ENCODE data around the gene ACAD11.
A peak's percentile ranks its signal among the peaks of the same experiment; 100 is the strongest.

Gene ACAD11

DNA sequence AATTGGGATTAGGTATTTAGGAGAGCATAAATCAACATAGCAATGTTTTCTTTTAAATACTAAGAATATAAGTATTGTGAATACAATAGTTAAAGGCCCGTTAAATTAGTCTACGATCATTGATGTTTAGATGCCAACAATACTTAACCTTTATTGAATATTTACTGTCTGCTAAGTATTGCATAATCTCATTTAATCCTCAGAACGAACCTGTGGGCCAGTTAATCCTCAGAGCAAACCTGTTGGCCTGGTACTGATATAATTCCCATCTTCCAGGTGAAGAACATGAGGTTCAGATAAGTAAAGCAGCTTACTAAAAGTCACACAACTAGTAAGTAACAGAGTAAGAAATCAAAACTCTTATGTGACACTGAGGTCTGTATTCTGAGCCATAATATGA is 119.9 kb downstream of the ACAD11 start:
- H3K4me3 ChIP-seq (replicated peaks in 1 of 2; ENCODE audit: low read depth in 2 of 2, low read length in 2 of 2), result no peak overlapping the region
- TF ChIP-seq, protein P1, sequence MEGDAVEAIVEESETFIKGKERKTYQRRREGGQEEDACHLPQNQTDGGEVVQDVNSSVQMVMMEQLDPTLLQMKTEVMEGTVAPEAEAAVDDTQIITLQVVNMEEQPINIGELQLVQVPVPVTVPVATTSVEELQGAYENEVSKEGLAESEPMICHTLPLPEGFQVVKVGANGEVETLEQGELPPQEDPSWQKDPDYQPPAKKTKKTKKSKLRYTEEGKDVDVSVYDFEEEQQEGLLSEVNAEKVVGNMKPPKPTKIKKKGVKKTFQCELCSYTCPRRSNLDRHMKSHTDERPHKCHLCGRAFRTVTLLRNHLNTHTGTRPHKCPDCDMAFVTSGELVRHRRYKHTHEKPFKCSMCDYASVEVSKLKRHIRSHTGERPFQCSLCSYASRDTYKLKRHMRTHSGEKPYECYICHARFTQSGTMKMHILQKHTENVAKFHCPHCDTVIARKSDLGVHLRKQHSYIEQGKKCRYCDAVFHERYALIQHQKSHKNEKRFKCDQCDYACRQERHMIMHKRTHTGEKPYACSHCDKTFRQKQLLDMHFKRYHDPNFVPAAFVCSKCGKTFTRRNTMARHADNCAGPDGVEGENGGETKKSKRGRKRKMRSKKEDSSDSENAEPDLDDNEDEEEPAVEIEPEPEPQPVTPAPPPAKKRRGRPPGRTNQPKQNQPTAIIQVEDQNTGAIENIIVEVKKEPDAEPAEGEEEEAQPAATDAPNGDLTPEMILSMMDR (IDR thresholded peaks at IDR 0.05; ENCODE audit: low read depth, low read length), result no peak
- no peak for DNase-seq (ENCODE audit: low read depth in 2 of 2)

DNA sequence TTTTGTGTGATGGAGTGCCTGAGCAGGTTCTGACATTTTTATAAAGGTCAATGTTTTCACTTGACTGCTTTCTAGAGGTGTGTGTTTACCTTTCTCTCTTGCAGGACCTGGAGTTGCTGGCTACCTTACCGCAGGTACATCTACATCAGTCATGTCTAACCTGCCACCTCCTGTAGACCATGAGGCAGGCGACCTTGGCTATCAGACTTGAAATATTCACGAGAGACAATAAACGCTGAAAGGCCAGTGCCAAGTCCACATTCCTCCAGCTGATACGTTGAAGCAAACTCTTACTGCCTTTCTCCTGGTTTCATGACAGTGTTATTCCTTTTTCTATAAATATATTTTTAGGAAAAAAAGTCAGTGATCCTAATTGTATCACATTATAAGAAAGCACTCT is 121.5 kb downstream of the ACAD11 start:
- H3K4me3 ChIP-seq (replicated peaks in 1 of 2; ENCODE audit: low read depth in 2 of 2, low read length in 2 of 2), result no peak overlapping the region
- DNase-seq (ENCODE audit: low read depth in 2 of 2), result no peak
- TF ChIP-seq, protein P1 (IDR thresholded peaks at IDR 0.05; ENCODE audit: low read depth, low read length), result no peak

DNA sequence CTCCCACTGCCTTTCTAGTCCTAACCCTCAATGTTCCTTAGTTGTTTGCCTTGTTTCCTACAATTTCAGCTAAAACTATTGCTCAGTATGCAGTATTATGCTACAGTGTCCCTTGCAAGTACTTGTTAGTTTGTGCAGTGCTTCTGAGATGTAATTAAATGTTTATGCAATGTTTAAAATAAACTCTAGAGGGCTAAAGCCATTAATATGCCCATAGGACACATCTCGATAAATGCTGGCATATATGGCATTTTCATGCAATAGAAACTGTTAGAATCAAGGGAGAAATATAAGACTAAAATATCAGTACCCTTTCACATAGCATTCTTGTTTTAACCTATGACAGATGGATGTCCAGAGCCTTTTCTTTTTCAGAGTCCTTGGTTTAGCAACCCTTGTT is 122.3 kb downstream of the ACAD11 start:
- TF ChIP-seq, protein P1 (IDR thresholded peaks at IDR 0.05; ENCODE audit: low read depth, low read length), result no peak
- no peak overlapping the region for H3K4me3 ChIP-seq (replicated peaks in 1 of 2; ENCODE audit: low read depth in 2 of 2, low read length in 2 of 2)
- peak in 1 of 2 donors; percentile 9 for DNase-seq (ENCODE audit: low read depth in 2 of 2)

DNA sequence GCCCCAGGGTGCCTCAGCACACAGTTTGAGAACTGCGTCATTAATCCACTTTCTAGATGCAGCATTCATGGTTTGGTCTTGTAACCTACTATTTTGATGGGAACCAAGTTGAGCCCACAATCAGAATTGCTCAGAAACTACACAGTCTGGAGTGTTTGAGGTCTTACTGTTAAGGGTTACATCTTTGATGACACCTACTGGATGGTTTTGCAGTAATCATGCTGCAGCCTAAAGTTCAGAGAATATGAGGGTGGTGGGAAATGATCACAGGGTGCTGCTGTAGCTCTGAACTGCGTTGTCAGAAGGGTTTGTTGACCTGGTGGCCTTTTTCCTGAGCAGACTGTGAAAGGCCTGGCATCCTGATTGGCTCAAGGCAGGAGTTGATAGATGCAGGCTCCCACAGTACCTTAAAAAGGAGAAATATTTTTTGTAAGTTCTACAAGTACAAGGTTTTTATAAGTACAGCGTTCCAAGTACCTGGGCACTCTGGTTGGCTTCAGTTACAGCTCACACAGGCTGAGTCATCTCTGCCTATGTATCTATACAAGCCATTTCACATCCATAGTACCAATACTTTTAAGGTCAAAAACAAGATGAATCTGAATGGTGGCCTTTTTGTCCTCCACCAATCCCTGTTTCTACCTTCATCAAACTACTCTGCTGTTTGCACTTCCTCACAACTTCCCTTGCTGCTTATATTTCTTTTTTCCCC is 123.0 kb downstream of the ACAD11 start:
- H3K4me3 ChIP-seq (replicated peaks in 1 of 2; ENCODE audit: low read depth in 2 of 2, low read length in 2 of 2), result no peak overlapping the region
- TF ChIP-seq, protein P1 (IDR thresholded peaks at IDR 0.05; ENCODE audit: low read depth, low read length), result no peak
- peak; percentile 5 to 43 for DNase-seq (ENCODE audit: low read depth in 2 of 2)

DNA sequence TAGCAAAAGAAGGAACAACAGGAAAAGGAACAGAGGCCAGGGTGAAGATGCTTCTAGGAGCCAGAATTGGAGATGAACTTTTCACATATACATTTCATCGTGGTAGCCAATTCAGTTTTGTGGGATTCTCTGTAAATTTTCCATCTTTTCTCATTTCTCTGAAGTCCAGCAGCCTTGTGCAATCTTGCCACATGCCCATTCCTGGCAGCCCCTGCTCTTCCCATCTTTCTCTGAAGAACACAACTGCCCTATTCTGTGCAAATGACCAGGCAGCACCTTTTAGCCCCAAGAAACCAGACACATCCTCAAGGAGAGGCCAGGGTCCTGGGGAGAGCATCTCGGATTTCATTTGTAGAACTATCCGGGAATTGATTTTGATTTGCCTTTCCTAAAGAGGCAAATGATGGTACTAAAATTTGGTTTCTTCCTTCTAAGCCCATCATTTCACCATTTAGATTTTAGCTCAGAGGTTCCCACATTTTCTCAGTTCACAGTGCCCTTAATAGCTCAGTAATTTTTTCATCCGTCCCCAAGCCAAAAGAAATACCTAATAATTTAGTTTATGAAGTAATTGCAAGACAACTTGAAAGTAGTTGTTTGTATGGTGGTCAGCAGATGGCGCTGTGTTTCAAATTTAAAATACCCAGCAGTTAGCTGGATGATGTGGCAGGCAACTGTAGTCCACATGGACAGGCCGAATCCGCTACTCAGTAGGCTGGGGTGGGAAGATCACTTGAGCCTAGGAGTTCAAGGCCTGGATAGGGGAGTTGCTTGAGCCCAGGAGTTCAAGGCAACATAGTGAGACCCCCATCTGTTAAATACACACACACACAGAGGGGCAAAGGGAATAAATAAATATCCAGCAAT is 123.8 kb downstream of the ACAD11 start:
- H3K4me3 ChIP-seq (replicated peaks in 1 of 2; ENCODE audit: low read depth in 2 of 2, low read length in 2 of 2), result no peak overlapping the region
- peak; percentile 93 to 94 for DNase-seq (ENCODE audit: low read depth in 2 of 2)
- TF ChIP-seq, protein P1 (IDR thresholded peaks at IDR 0.05; ENCODE audit: low read depth, low read length), result peak; percentile 53

DNA sequence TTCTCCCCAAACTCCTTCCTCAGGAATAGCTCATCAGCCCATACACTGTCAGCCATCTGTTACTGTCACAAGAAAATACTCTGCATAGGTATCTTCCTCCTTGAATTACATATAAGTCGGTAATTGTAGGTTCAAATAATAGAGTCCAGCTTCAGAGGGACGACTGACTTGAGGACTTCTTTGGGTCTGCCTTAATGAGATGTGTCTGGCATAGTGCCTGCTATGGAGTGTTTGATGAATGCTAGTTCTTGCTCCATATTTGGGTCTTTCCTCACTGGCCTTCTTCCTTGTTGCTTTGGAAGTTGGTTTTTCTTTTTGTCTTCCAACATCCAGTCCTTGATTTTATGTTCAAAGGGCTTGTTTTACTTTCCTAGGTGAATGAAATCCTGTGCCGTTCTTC is 129.0 kb downstream of the ACAD11 start:
- TF ChIP-seq, protein P1 (IDR thresholded peaks at IDR 0.05; ENCODE audit: low read depth, low read length), result no peak
- no peak for DNase-seq (ENCODE audit: low read depth in 2 of 2)

More for the DNA sequence above, 129.0 kb downstream of the ACAD11 start:
- H3K4me3 ChIP-seq (replicated peaks in 1 of 2; ENCODE audit: low read depth in 2 of 2, low read length in 2 of 2), result no peak overlapping the region
